Cardiac fibroblast (primary cell): Measurements from ENCODE around the gene SERPINE2.

Experiments
- DNase-seq, 2 donors: peaks; one replicate each; pipeline versions ENCODE4 v3.0.0 to v3.0.0-alpha.2; 2010; ENCODE audit warnings: low read depth in 2 of 2
- H3K4me3 ChIP-seq, 2 donors: replicated peaks in 1 of 2; 1 replicate in 1 of 2; 2 replicates in 1 of 2; pipeline ENCODE4 v1.5.1; 2011; ENCODE audit warnings: low read depth in 2 of 2, low read length in 2 of 2, mild to moderate bottlenecking in 2 of 2, moderate library complexity in 1 of 2
- CTCF ChIP-seq: IDR thresholded peaks from one replicate; pipeline ENCODE4 v1.5.1; 2011; ENCODE audit warnings: low read depth, mild to moderate bottlenecking, low read length, inconsistent platforms

Gene SERPINE2

GRCh38 chr2:223949241-223949840 is 89.7 kb downstream of the SERPINE2 start:
- no peak for DNase-seq
- no peak overlapping the region for H3K4me3 ChIP-seq
- TF ChIP-seq CTCF: no peak

GRCh38 chr2:223947711-223948205 is 91.3 kb downstream of the SERPINE2 start:
- DNase-seq: no peak
- H3K4me3 ChIP-seq: no peak overlapping the region

DNA sequence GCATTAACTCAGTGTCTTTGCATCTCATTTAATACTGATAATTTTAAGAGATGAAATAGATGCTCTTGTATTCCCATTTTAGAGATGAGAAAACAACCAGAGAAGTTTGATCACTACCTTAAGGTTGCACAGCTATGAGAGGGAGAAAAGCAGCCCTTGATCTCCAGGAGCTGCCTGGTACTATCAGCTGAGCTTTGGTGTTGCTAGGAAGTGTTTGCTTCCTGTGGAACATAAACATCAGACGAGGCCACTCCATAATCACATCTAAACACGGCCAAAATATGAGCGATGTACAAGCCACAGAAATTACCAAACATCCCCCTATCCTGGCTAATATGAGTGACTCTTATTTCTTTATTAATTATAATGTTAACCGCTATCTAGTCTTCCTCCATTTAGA is 93.3 kb downstream of the SERPINE2 start:
- no peak for TF ChIP-seq CTCF
- H3K4me3 ChIP-seq: no peak overlapping the region
- no peak for DNase-seq

More at GRCh38 chr2:223947711-223948205, 91.3 kb downstream of the SERPINE2 start:
- no peak for TF ChIP-seq CTCF

DNA sequence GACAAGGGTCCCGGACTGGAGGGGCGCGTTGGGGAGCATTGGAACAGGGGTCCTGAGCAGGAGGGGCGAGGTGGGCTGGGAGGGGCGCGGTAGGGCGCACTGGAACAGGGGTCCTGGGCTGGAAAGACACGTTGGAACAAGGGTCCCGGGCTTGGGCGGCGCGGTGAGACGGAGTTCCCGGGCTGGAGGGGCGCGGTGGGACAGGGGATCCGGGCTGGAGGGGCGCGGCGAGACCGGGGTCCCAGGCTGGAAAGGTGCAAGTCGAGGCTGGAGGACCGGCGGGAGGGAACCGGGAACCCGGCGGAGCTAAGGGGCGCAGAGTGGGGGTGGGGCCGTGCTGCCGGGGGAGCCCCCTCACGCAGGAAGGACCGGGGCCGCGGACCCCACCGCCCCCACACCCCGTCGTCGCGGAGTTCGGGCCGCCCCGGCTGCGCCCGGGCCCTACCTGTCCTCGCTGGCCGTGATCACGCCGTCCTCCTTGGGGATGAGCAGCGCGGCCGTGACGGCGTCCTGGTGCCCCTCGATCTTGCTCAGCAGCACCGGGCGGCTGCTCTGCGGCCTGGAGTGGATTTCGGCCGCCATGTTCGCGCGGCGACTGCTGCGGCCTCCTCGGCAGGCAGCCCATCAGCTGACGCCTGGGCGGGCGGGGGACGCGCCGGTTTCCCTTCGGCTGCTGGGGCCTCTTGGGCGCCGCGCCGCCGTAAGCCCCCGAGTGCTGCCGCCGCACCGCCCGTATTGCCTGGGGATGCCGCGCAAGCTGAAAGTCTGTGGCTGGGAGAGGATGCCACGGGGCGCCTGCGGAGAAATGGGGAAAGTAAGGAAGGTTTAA is 94.2 kb downstream of the SERPINE2 start, which contains the start of gene WDFY1:
Gene WDFY1, minus strand, starts transcription at position 633 of the 829 bp plus-strand sequence. Its CDS starts 51 bp downstream, at position 582.
- no peak for TF ChIP-seq CTCF
- DNase-seq: peak; percentile 86 to 94

GRCh38 chr2:223944166-223944702 is 94.9 kb downstream of the SERPINE2 start:
- H3K4me3 ChIP-seq: peak overlapping the region; percentile 94 to 100
- peak in 1 of 2 donors; percentile 41 for DNase-seq

More for the DNA sequence above, 94.2 kb downstream of the SERPINE2 start, which contains the start of gene WDFY1:
- H3K4me3 ChIP-seq: peak within 1 kb of the TSS; percentile 94 to 100

More at GRCh38 chr2:223944166-223944702, 94.9 kb downstream of the SERPINE2 start:
- no peak for TF ChIP-seq CTCF
